ENCODE results near the gene APEX1. TPM values are rescaled to one million over a fixed set of nuclear protein-coding genes. Genes with fewer than 3 reads are reported as not detected.

The APEX1 gene
- total RNA-seq, 4 donors from 2014 or later = 52.4 to 208 (median 93.3) TPM

DNA sequence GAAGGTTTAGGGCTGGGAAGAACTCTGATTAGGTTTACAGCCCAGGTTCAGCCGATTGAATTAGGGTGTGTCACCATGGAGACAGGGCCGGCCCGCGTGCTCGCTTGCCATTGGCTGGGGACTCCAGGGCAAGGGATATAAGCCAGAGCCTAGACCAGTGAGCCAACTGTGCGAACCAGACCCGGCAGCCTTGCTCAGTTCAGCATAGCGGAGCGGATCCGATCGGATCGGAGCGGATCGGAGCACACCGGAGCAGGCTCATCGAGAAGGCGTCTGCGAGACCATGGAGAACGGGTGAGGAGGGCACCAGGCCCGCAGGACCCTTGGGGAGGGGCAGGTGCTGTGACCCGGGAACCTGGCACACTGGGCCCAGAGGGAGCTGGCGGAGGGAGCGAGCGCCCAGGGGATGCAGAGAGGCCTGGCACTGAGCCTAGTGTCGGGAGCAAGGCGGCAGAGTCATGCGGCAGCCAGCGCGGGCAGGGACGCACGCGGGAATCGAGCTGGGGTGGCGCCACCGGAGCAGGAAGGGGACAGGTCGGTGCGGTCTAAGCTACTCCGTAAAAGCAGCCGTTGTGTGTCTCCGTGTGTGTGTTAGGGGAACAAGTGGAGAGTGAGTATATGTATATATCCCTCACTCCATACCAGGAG lies 14.3 kb downstream of the APEX1 start, which contains the start of gene PNP:
Gene PNP, plus strand, starts transcription at position 165 of the 648 bp plus-strand sequence. Its CDS starts 119 bp downstream, at position 284.
- TF ChIP-seq, protein P1, sequence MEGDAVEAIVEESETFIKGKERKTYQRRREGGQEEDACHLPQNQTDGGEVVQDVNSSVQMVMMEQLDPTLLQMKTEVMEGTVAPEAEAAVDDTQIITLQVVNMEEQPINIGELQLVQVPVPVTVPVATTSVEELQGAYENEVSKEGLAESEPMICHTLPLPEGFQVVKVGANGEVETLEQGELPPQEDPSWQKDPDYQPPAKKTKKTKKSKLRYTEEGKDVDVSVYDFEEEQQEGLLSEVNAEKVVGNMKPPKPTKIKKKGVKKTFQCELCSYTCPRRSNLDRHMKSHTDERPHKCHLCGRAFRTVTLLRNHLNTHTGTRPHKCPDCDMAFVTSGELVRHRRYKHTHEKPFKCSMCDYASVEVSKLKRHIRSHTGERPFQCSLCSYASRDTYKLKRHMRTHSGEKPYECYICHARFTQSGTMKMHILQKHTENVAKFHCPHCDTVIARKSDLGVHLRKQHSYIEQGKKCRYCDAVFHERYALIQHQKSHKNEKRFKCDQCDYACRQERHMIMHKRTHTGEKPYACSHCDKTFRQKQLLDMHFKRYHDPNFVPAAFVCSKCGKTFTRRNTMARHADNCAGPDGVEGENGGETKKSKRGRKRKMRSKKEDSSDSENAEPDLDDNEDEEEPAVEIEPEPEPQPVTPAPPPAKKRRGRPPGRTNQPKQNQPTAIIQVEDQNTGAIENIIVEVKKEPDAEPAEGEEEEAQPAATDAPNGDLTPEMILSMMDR (IDR thresholded peaks at IDR 0.05) = no peak
- TF ChIP-seq POLR2A (IDR thresholded peaks at IDR 0.05) = peak; percentile 91 to 92
- Histone ChIP-seq H3K4me3 (peak within 1 kb of the TSS; percentile 65 to 71), H3K27ac (peak within 1 kb of the TSS; percentile 79 to 85), H3K4me1 (peaks cover 0 to 4% of the 10 kb centered on the region in 2 donors), H3K36me3 (no peaks in the 10 kb centered on the region), H3K27me3 (no peaks in the 10 kb centered on the region), H3K9me3 (no peaks in the 10 kb centered on the region)
- peak; percentile 78 to 88 for DNase-seq
- intact Hi-C loops (cut with DNase I; ENCODE audit: low total_unique reads) = no loop called here

DNA sequence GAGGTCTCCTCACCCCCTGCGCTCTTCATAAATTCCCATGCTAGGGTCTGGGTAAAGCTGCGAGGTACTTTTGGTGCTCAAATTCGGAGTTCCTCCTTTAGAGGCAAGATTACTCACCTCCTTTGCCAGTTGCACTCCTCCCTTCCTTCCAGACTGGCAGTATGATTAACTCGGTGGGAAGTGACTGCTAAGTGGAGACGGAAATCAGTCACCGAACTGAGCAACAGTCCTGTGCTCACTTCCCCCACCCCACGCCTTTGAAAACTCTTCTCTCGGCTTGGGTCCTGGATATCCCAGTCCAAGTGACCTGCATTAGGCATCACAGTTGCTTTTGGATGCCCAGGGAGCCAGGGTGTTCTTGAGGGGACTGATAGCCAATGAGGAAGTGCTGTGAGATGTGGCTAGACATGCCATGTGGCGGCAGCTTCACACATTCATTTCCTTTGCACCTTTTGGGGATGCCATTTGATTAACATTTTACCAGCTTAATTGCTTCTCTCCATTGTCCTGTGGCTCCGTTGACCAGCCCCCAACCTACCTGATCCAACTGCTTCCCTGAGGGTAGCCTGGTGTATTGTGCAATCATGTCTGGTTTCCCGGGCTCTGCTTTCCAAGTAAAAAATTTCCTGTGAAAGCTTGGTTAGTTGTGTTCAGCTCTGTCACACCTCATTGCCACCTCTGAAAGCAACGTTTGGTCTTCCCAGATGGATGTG lies 15.0 kb downstream of the APEX1 start:
- intact Hi-C loops (cut with DNase I; ENCODE audit: low total_unique reads) = no loop called here
- peak; percentile 16 to 50 for DNase-seq
- Histone ChIP-seq H3K4me3 (peak overlapping the region; percentile 65 to 71), H3K9me3 (no peaks in the 10 kb centered on the region), H3K27me3 (no peaks in the 10 kb centered on the region), H3K36me3 (no peaks in the 10 kb centered on the region), H3K4me1 (peaks cover 0 to 4% of the 10 kb centered on the region in 2 donors), H3K27ac (peak overlapping the region; percentile 79 to 85)
- TF ChIP-seq, protein P1 (IDR thresholded peaks at IDR 0.05) = no peak
- peak in 1 of 2 donors; percentile 14 for TF ChIP-seq POLR2A (IDR thresholded peaks at IDR 0.05)

DNA sequence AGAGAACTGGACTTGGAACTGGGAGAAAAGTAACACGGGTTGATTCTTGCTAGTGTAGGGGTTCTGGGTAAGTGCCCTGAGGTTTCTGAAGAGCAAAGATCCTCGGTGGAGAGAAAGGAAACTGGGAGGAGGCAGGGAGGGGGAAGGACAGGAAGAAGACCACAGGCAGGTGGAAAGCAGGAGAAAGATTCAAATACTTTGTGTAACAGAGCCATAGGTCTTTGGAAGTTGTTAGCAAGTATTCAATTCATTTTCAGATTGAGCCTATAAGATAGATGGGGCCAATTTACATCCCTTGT lies 15.5 kb downstream of the APEX1 start:
- Histone ChIP-seq H3K27ac (peak overlapping the region; percentile 79 to 85), H3K4me3 (peak overlapping the region; percentile 65 to 71), H3K4me1 (peaks cover 0 to 4% of the 10 kb centered on the region in 2 donors), H3K36me3 (no peaks in the 10 kb centered on the region), H3K27me3 (no peaks in the 10 kb centered on the region), H3K9me3 (no peaks in the 10 kb centered on the region)
- DNase-seq = no peak
- intact Hi-C loops (cut with DNase I; ENCODE audit: low total_unique reads) = no loop called here
- no peak for TF ChIP-seq POLR2A (IDR thresholded peaks at IDR 0.05)
- TF ChIP-seq, protein P1 (IDR thresholded peaks at IDR 0.05) = no peak

DNA sequence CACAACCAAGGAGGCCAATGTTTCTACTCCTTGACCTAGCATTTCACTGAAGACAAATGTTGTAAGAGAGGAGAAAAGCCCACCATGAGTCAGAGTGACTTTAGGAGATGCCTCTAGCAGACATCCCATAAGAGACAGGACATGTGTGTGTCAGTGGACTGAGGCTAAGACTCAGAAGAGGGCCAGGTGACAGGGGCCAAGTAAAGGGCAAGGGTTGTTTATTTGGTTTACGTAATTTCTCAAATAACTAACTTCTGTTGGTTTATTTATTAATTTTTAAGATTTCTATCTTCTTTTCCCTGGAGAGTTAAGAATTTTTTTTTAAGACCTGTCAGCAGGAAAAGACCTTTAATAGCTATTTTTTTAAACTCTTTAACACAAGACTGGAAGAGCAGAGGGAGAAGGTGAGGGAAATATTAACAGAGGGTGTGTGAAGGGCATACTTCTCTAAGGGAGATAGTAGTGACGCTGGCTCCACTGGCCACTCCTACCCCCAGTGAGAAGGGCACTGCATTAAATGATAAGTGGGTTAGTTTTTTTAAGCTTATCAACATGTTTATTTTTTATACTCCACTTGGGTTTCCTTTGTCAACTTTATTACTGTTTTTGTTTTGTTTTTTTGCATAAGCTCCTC lies 17.6 kb downstream of the APEX1 start:
- no peak for DNase-seq
- intact Hi-C loops (cut with DNase I; ENCODE audit: low total_unique reads) = no loop called here
- Histone ChIP-seq H3K4me3 (no peak overlapping the region), H3K9me3 (no peaks in the 10 kb centered on the region), H3K27ac (no peak overlapping the region), H3K27me3 (no peaks in the 10 kb centered on the region), H3K4me1 (peaks cover 0 to 4% of the 10 kb centered on the region in 2 donors), H3K36me3 (no peaks in the 10 kb centered on the region)
- TF ChIP-seq, protein P1 (IDR thresholded peaks at IDR 0.05) = no peak
- no peak for TF ChIP-seq POLR2A (IDR thresholded peaks at IDR 0.05)

DNA sequence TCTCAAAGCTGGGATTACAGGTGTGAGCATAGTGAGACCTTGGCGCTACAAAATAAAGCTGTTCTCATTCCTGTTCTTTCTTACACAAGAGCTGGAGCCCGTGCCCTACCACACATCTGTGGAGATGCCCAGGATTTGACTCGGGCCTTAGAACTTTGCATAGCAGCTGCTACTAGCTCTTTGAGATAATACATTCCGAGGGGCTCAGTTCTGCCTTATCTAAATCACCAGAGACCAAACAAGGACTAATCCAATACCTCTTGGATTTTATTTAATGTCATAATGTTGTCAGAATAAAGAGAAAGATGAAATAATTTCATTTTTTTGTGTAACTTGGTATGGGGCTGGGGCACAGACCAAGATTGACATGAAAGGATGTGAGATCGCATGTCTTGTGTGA lies 21.8 kb downstream of the APEX1 start:
- no peaks in the 10 kb centered on the region for H3K4me1 ChIP-seq
- no peak overlapping the region for H3K4me3 ChIP-seq
- H3K27ac ChIP-seq = no peak overlapping the region
- TF ChIP-seq, protein P1 (IDR thresholded peaks at IDR 0.05) = no peak
- TF ChIP-seq POLR2A (IDR thresholded peaks at IDR 0.05) = no peak
- DNase-seq = no peak
- intact Hi-C loops (cut with DNase I; ENCODE audit: low total_unique reads) = no loop called here
- no peaks in the 10 kb centered on the region for H3K9me3 ChIP-seq
- no peaks in the 10 kb centered on the region for H3K36me3 ChIP-seq
- H3K27me3 ChIP-seq = no peaks in the 10 kb centered on the region
